GM19324 (cell line): Measurements from ENCODE around the gene SUPT3H.
"Not testable (repeated sequence)": the region's sequence is repeated elsewhere in the genome, so short reads cannot be mapped to it uniquely, and the experiment has no call there.

Experiments used
- ATAC-seq: cut with Tn5 transposase; IDR thresholded peaks from one replicate; pipeline ENCODE4 v1.9.1; 2021; ENCODE audit warnings: mild to moderate bottlenecking, moderate library complexity; ENCODE audit not compliant: unreplicated experiment, low FRiP score

The SUPT3H gene

DNA sequence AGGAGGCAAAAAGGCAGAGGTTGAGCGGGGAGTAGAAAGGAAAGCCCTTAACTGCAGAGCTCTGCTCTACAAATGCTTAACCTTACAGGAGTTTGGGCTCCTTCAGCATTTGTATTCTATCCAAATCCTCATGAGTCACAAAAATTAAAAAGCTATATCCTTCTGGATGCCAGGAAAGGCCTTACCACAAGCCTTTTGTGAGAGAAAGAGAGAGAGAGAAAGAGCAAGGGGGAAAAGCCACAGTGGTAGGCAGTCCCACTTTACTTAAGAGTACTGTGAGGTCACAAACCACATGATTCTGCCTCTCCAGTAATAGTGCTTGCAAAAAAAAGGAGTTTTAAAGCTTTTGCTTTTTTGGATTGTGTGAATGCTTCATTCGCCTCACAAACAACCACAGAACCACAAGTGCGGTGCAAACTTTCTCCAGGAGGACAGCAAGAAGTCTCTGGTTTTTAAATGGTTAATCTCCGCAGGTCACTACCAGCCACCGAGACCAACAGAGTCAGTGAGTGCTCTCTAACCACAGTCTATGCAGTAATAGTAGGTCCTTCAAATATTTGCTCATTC, 49.7 kb downstream of the SUPT3H start, which contains the start of gene RUNX2:
Gene RUNX2, plus strand, starts transcription at position 375 of the 567 bp plus-strand sequence. CDS start 397 bp downstream, outside the sequence.
- ATAC-seq = no peak

DNA sequence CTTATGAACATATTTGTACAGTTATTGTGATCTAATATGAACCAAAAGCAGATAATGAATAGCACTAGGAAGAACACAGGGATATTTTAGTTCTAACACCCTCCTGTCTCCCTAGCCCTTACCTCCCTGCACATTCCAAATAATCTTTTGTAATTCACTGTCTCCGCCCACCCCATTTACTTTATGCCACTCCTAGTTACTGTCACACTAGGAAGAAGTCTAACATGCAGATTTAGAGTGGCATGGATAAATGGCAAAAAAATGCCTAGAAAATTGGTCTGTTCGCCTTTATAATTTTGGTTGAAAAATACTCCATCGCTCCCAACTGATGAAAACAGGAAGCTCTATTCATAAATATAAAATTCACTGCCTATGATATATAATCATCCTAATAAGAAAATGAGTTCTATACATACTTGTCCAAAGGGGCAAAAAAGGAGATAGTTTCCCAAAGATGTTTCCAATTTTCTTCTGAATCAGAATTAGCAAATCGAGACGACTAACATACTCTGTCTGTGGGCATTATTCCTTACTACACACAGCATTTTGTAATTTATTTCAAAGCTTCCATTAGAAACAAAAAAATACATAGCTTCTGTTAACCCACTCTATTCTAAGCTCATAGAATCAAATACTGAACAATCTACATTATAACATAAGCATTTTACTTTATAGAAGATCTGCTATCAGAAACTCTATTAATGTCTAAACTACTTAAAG, 50.9 kb downstream of the SUPT3H start:
- ATAC-seq = no peak

- ATAC-seq = no peak
Observed at GRCh38 chr6:45323656-45324224, 54.0 kb downstream of the SUPT3H start.

DNA sequence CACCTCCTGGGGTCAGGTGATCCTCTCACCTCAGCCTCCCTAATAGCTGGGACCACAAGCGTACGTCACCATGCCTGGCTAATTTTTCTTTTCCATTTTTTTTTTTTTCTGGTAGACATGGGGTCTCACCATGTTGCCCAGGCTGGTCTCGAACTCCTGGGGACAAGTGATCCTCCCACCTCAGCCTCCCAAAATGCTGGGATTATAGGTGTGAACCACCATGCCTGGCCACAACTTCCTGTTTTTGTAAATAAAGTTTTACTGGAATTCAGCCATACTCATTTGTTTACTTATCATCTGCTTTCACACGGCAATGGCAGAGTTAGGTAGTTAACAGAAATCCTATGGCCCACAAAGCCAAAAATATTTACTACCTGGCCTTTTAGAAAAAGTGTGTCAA, 57.4 kb downstream of the SUPT3H start:
- ATAC-seq = no peak

DNA sequence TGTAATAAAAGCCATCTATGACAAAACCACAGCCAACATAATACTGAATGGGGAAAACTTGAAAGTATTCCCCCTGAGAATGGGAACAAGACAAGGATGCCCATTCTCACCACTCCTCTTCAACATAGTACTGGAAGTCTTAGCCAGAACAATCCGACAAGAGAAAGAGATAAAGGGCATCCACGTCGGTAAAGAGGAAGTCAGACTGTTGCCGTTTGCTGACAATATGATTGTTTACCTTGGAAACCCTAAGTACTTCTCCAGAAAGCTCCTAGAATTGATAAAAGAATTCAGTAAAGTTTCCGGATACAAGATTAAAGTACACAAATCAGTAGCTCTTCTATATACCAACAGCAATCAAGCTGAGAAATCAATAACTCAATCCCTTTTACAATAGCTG, 63.6 kb downstream of the SUPT3H start:
- no peak for ATAC-seq

DNA sequence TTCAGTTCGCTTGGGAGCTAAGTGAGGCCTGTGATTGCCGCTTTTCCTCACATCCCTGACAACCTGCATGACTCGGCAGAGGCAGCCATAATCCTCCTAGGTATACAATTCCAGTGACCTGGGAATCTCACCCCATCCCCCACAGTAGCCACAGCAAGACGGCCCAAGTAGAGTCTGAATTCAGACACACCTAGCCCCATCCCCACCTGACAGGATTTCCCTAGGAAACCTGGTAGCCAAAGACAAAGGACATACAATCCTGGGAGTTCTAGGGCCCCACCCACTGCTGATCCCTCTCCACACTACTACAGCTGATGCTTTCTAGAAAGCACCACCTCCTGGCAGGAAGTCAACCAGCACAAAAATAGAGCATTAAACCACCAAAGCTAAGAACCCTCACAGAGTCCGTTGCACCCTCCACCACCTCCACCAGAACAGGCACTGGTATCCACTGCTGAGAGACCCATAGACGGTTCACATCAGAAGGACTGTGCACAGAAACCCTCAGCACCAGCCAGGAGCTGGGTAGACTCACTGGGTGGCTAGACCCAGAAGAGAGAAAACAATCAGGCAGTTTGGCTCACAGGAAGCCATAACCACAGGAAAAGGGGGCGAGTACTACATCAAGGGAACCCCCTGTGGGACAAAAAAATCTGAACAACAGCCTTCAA, 67.5 kb downstream of the SUPT3H start:
- ATAC-seq = no peak

DNA sequence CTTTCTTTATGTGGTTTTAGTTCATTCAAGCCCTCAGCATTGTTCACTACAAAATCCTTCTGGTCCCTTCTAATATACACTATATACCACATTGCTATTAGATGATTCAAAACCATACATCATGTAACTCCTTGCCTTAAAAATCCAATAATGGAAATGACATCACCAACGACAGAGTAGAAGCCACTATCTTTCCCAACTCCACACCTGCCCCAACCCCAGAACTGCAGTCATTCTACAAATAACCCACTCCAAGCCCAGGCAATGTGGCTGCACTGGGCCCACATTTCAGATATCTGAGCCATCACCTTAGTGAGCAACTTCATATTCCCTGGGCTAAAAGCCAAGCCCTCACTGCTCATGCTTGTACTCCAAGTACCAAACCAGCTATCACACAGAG, 72.2 kb downstream of the SUPT3H start:
- ATAC-seq = no peak

- ATAC-seq = no peak
Observed at GRCh38 chr6:45302832-45303231, 74.9 kb downstream of the SUPT3H start.

- no peak for ATAC-seq
Observed at GRCh38 chr6:45301348-45302142, 76.2 kb downstream of the SUPT3H start.

- ATAC-seq = no peak
Observed at GRCh38 chr6:45300736-45301135, 77.0 kb downstream of the SUPT3H start.

DNA sequence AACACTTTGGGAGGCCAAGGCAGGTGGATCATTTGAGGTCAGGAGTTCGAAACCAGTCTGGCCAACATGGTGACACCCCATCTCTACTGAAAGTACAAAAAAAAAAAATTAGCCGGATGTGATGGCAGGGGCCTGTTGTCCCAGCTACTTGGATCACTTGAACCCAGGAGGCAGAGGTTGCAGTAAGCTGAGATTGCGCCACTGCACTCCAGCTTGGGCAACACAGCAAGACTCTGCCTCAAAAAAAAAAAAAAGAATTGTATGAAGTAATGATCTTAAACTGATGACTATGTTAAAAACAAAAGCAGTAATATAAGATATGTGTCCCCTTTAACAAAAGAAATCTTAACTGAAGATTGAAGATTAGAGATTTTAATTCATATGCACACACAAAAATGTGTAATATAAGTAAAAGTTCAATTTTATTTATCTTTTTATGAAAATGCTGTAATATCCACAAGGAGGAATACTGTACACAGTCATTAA, 78.6 kb downstream of the SUPT3H start:
- no peak for ATAC-seq

- ATAC-seq = no peak
Observed at GRCh38 chr6:45297320-45297719, 80.4 kb downstream of the SUPT3H start.

- not testable (repeated sequence) for ATAC-seq
Observed at GRCh38 chr6:45294065-45294701, 83.6 kb downstream of the SUPT3H start.

GRCh38 chr6:45293306-45293705, 84.4 kb downstream of the SUPT3H start:
- no peak for ATAC-seq

DNA sequence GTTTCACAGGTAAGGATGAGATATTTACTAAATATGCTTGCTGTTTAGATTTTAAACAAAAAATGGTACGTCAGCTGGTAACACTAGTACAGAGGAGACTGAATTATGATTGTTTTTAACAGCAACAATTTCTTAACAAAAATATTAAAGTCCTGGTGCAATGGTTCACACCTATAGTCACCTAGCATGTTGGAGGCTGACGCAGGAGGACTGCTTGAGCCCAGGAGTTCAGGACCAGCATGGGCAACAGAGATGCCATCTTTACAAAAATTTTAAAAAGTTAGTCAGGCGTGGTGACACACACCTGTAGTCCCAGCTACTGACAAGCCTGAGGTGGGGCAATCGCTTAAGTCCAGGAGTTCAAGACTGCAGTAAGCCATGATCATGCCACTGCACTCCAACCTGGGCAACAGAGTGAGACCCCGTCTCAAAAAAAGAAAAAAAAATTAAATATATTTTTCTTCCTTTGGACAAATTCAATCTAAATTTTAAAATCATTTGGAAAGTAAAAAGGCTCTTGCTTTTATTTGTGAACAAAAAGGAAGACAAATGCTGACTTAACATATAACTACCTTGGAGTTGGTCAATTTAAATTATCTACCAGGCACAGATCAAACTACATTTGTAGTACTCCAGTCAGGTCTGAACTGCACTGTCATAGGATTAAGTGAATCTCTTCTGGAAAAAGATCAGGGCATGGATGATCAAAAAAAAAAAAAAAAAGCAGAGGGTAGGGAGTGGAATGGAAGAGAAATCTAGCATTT, 87.8 kb downstream of the SUPT3H start:
- ATAC-seq = no peak

DNA sequence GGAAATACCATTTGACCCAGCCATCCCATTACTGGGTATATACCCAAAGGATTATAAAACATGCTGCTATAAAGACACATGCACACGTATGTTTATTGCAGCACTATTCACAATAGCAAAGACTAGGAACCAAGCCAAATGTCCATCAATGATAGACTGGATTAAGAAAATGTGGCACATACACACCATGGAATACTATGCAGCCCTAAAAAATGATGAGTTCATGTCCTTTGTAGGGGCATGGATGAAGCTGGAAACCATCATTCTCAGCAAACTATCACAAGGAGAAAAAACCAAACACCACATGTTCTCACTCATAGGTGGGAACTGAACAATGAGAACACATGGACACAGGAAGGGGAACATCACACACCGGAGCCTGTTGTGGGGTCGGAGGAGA, 91.0 kb downstream of the SUPT3H start:
- not testable (repeated sequence) for ATAC-seq

DNA sequence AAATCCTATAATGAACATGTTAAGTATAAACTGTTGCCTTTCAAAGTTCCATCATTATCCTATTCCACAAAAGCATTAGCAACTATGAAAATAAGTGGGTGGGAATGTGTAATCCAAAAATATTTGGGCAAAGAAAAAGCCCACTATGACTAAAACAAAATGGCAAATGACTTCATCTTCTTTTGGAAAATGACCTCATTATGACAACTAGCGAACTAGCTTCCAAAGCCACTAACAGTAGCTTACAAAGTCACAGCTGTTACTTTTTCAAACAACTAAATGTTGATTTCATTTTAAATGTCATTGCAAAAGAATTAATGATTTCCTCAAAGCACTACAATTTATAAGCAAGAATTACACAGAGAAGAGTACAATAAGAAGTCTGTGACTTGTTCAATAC, 99.4 kb downstream of the SUPT3H start:
- ATAC-seq = no peak

- ATAC-seq = not testable (repeated sequence)
Observed at GRCh38 chr6:45277741-45278140, 100.0 kb downstream of the SUPT3H start.

DNA sequence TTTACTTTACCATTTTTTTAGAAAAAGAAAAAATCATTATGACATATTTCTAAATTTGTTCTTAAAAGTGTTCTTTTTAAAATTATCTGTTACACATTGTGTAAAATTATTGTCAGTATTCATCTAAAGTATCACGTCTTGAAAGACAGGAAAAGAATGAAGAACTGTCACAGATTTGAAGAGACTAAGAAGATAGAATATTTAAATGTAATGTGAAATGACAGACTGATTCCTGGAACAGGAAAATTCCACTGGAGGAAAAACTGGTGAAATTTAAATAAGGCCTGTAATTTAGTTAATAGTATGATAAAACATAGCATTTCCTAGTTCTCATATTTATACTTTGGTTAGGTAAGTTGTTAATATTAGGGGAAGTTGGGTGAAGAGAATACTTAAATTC, 102.4 kb downstream of the SUPT3H start:
- no peak for ATAC-seq
